Esophagus (tissue), 2 donors: ENCODE data around the gene KYAT1. TPM values are rescaled to one million over a fixed set of nuclear protein-coding genes. Genes with fewer than 3 reads are reported as not detected.
A peak's percentile ranks its signal among the peaks of the same experiment; 100 is the strongest.

Experiments
- H3K27ac ChIP-seq, 2 donors: one replicate each; pipeline ENCODE4 v1.5.1; 2013; ENCODE audit warnings: low read depth in 2 of 2, mild to moderate bottlenecking in 2 of 2, inconsistent platforms in 1 of 2, low read length in 1 of 2, moderate library complexity in 1 of 2
- H3K27me3 ChIP-seq, 2 donors: one replicate each; pipeline ENCODE4 v1.6.1; 2013; ENCODE audit warnings: low read length in 2 of 2, control low read depth in 1 of 2, mild to moderate bottlenecking in 1 of 2; ENCODE audit not compliant: insufficient read depth in 2 of 2, control insufficient read depth in 1 of 2
- H3K36me3 ChIP-seq, 2 donors: one replicate each; pipeline ENCODE4 v1.6.1; 2013; ENCODE audit warnings: low read length in 1 of 2; ENCODE audit not compliant: control insufficient read depth in 2 of 2, insufficient read depth in 2 of 2
- H3K4me1 ChIP-seq, 2 donors: one replicate each; pipeline ENCODE4 v1.6.1; 2013; ENCODE audit warnings: low read length in 1 of 2; ENCODE audit not compliant: control insufficient read depth in 2 of 2, insufficient read depth in 2 of 2
- H3K4me3 ChIP-seq, 2 donors: one replicate each; pipeline ENCODE4 v1.5.1; 2013; ENCODE audit warnings: low read length in 2 of 2, mild to moderate bottlenecking in 2 of 2, low read depth in 1 of 2, moderate library complexity in 1 of 2
- H3K9me3 ChIP-seq, 2 donors: one replicate each; pipeline ENCODE4 v1.6.1; 2013; ENCODE audit warnings: mild to moderate bottlenecking in 2 of 2, low read depth in 1 of 2, low read length in 1 of 2, moderate library complexity in 1 of 2; ENCODE audit not compliant: control insufficient read depth in 2 of 2, insufficient read depth in 1 of 2
- WGBS, 2 donors: extraction: QIAGEN DNeasy Blood & Tissue Kit; methylation state at CpG; one replicate each; pipeline ENCODE4 v1.1.7; 2013; 5-methylcytosine and 5-hydroxymethylcytosine counted together
- polyA plus RNA-seq, 2 donors: library from polyadenylated mRNA; stranded (reverse); fragments of 200-250 nt; gene quantifications; one replicate each; pipeline ENCODE4 v1.2.3, GENCODE V29; 2013
- donor health status: healthy with polysubstance abuse.
- donor health status: Bipolar disorder and iron deficiency.

The KYAT1 gene
- polyA plus RNA-seq, 2 donors: 4.0 to 6.7 TPM

GRCh38 chr9:128899566-128900322 lies 18.0 kb upstream of the KYAT1 start:
- Histone ChIP-seq H3K4me3 (no peak overlapping the region), H3K9me3 (no peaks in the 10 kb centered on the region), H3K27me3 (no peaks in the 10 kb centered on the region), H3K36me3 (peaks cover 4 to 7% of the 10 kb centered on the region in 2 donors), H3K27ac (peak overlapping the region; percentile 98 to 99), H3K4me1 (peaks cover 14 to 31% of the 10 kb centered on the region in 2 donors)
- WGBS, 2 donors: 42 to 49% methylated on average over 8 of the region's 8 CpGs

GRCh38 chr9:128898845-128899565 lies 17.3 kb upstream of the KYAT1 start:
- peaks cover 14 to 31% of the 10 kb centered on the region in 2 donors for H3K4me1 ChIP-seq

GRCh38 chr9:128898382-128898781 lies 16.6 kb upstream of the KYAT1 start:
- WGBS, 2 donors: 61 to 62% methylated on average over 5 of the region's 5 CpGs
- Histone ChIP-seq H3K4me3 (no peak overlapping the region), H3K9me3 (no peaks in the 10 kb centered on the region), H3K4me1 (peaks cover 14 to 32% of the 10 kb centered on the region in 2 donors), H3K27me3 (no peaks in the 10 kb centered on the region), H3K36me3 (peaks cover 4 to 8% of the 10 kb centered on the region in 2 donors), H3K27ac (peak overlapping the region; percentile 98 to 99)

More at GRCh38 chr9:128898845-128899565, 17.3 kb upstream of the KYAT1 start:
- Histone ChIP-seq H3K4me3 (no peak overlapping the region), H3K9me3 (no peaks in the 10 kb centered on the region), H3K27ac (peak overlapping the region; percentile 98 to 99), H3K36me3 (peaks cover 4 to 7% of the 10 kb centered on the region in 2 donors), H3K27me3 (no peaks in the 10 kb centered on the region)
- 79 to 80% methylated on average over 18 of the region's 18 CpGs for WGBS, 2 donors

- Histone ChIP-seq H3K27ac (peak overlapping the region; percentile 14 to 50), H3K4me3 (no peak overlapping the region), H3K4me1 (peaks cover 22 to 37% of the 10 kb centered on the region in 2 donors), H3K27me3 (no peaks in the 10 kb centered on the region), H3K9me3 (no peaks in the 10 kb centered on the region), H3K36me3 (peaks cover 4 to 9% of the 10 kb centered on the region in 2 donors)
- 56 to 80% methylated on average over 4 of the region's 4 CpGs for WGBS, 2 donors
Observed at GRCh38 chr9:128895556-128895955, 13.8 kb upstream of the KYAT1 start.

- H3K4me3 ChIP-seq: no peak overlapping the region
- H3K27me3 ChIP-seq: no peaks in the 10 kb centered on the region
- no peaks in the 10 kb centered on the region for H3K9me3 ChIP-seq
- H3K36me3 ChIP-seq: peaks cover 4 to 11% of the 10 kb centered on the region in 2 donors
- peak overlapping the region in 1 of 2 donors; percentile 50 for H3K27ac ChIP-seq
- peaks cover 25 to 36% of the 10 kb centered on the region in 2 donors for H3K4me1 ChIP-seq
- 76 to 83% methylated on average over 2 of the region's 2 CpGs for WGBS, 2 donors
Observed at GRCh38 chr9:128894764-128895163, 13.0 kb upstream of the KYAT1 start.

- WGBS, 2 donors: 68 to 72% methylated on average over 8 of the region's 8 CpGs
- H3K4me1 ChIP-seq: peaks cover 16 to 35% of the 10 kb centered on the region in 2 donors
- no peaks in the 10 kb centered on the region for H3K9me3 ChIP-seq
- H3K4me3 ChIP-seq: no peak overlapping the region
- H3K27me3 ChIP-seq: no peaks in the 10 kb centered on the region
- H3K27ac ChIP-seq: peak overlapping the region; percentile 98 to 99
- peaks cover 7 to 20% of the 10 kb centered on the region in 2 donors for H3K36me3 ChIP-seq
Observed at GRCh38 chr9:128893354-128893753, 11.6 kb upstream of the KYAT1 start.

GRCh38 chr9:128892221-128892921 lies 10.6 kb upstream of the KYAT1 start:
- Histone ChIP-seq H3K4me1 (peaks cover 16 to 39% of the 10 kb centered on the region in 2 donors), H3K27ac (peak overlapping the region; percentile 98 to 99)
- 24 to 47% methylated on average over 16 to 17 of the region's 17 CpGs for WGBS, 2 donors

GRCh38 chr9:128891321-128892220 lies 9.8 kb upstream of the KYAT1 start:
- no peaks in the 10 kb centered on the region for H3K27me3 ChIP-seq
- H3K4me1 ChIP-seq: peaks cover 16 to 39% of the 10 kb centered on the region in 2 donors
- no peak overlapping the region for H3K4me3 ChIP-seq
- peaks cover 8 to 27% of the 10 kb centered on the region in 2 donors for H3K36me3 ChIP-seq
- no peaks in the 10 kb centered on the region for H3K9me3 ChIP-seq
- 43 to 61% methylated on average over 15 of the region's 15 CpGs for WGBS, 2 donors
- peak overlapping the region; percentile 98 to 99 for H3K27ac ChIP-seq

More at GRCh38 chr9:128892221-128892921, 10.6 kb upstream of the KYAT1 start:
- peak overlapping the region in 1 of 2 donors; percentile 5 for H3K4me3 ChIP-seq
- no peaks in the 10 kb centered on the region for H3K27me3 ChIP-seq
- H3K36me3 ChIP-seq: peaks cover 8 to 25% of the 10 kb centered on the region in 2 donors
- H3K9me3 ChIP-seq: no peaks in the 10 kb centered on the region
